Inflammatory macrophage (primary cell): Measurements from ENCODE around the gene SLC2A11.

ENCODE experiments used
- DNase-seq, 2 donors: peaks; one replicate each; pipeline ENCODE4 v3.0.0-alpha.2; 2020 to 2022
- total RNA-seq, 18 experiments: gene quantifications; one replicate each; lab custom pipeline; 2026; ENCODE audit warnings: mixed read lengths in 6 of 18, inconsistent platforms in 2 of 18; lab: John Stamatoyannopoulos, UW

Gene SLC2A11, protein sequence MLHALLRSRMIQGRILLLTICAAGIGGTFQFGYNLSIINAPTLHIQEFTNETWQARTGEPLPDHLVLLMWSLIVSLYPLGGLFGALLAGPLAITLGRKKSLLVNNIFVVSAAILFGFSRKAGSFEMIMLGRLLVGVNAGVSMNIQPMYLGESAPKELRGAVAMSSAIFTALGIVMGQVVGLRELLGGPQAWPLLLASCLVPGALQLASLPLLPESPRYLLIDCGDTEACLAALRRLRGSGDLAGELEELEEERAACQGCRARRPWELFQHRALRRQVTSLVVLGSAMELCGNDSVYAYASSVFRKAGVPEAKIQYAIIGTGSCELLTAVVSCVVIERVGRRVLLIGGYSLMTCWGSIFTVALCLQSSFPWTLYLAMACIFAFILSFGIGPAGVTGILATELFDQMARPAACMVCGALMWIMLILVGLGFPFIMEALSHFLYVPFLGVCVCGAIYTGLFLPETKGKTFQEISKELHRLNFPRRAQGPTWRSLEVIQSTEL
- 1.2 to 6.5 (median 3.7) reads per million in 18 experiments for total RNA-seq

DNA sequence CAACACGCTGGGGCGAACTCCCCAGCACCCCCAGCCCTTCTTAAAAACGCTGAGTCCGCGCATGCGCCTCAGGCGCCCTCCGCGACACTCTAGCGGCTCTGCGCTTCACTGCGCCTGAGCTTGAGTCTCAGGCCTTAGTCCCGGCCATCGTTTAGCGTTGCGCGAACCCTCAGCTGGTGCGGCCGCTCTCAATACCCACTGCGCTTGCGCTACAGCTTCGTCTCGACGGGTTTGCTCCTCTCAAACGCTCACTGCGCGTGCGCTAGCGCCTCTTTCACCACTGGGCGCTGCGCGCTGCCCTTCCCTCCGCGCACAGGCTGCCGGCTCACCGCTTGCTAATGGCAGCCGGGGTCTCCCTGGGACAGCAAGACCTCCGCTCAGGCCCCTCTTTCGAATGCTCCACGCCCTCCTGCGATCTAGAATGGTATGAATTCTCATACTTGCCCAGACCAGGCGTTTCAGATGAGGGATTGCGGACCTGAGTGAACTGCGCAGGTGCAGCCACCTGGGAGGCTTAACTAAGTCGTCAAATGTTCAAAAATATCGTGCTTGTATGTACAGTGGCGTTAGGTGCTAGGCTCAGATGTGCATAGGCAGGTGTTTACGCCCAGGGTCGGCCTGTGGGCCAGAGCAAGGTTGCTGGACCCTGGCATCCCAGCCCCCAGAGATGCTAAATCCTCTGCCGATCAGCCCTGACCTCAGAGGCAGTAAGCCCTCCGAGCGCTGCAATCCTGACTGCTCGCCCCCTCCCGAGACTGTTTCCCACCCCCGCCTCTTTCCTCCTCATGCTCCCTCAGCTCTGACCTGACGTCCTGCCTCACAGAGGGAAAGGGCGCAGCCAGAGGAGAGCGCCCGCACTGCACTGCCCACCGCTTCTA lies at the start of gene SLC2A11:
SLC2A11 (plus strand) TSS at position 270 of the 878 bp plus-strand sequence; CDS start at position 395, 125 bp downstream.
- peak; percentile 99 for DNase-seq

DNA sequence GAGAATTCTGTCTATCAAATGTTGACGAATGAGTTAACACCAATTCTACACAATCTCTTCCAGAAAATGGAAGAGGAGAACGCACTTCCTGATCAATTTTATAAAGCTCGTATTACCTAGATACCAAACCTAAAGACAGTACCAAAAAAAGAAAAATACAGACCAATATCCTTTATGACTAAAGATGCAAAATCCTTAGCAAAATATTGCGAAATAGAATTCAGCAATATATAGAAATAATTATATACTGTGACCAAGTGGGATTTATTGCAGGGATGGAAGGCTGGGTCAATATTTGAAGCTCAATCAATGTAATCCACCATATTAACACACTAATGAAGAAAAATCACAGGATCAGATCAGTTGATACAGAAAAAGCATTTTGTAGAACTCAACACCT lies 45.3 kb upstream of the SLC2A11 start:
- DNase-seq = no peak

DNA sequence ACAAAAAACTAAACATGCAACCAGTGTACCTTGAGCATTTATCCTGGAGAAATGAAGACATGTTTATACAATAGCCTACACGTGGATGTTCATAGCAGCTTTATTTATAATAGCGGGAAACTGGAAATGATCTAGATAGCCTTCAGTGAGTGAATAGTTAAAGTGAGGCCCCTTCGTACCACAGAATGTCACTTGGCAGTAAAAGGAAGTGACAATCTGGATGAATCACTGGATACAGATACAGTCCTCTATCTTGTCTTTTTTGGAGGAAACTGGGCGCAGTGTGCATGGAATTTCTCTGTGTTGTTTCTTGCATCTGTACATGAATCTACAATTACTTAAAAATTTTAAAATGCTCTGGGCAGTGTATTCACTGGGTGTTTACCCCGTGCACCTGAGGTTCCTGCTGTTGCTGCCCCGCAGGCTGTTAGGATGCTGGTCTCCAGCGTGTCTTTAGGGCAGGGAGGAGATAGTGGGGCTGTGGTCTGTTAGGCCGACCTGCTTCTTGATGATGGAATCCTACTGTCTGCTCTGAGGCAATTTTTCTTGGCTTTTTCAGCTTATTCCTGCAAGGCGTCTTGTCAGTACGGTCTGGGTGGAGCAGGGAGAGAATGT lies 42.0 kb upstream of the SLC2A11 start:
- no peak for DNase-seq

DNA sequence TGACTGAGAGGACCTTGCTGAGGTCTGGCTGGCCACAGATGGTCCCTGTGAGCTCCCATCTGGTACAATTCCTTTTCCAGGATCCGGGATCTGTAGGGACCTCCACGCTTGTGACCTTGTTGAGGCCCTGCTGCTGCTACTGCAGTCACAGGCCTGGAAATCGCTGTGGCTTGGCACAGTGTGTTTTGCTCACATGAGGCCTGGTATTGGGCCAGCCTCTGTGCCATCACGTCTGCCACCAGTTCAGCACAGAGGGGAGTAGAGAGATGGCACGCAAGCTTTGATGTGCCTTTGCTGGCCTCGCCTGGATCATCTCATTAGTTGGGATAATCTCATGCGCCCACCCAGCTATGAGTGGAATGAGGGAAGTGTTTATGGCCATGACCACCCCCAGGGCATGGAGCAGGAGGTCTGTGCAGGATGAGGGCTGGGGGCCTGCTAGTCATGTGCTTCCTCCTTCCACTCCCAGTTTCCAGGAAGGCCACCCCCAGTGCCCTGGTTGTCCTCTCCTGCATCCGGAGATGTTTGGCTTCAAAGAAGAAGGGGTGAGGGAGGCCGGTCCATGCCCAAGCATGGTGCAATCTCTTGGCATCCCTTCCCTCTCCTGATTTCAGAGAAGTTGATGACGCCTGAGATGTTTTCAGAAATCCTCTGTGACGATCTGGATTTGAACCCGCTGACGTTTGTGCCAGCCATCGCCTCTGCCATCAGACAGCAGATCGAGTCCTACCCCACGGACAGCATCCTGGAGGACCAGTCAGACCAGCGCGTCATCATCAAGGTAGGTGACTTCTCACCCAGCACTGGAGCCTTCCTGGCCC lies 41.3 kb upstream of the SLC2A11 start:
- DNase-seq = no peak

DNA sequence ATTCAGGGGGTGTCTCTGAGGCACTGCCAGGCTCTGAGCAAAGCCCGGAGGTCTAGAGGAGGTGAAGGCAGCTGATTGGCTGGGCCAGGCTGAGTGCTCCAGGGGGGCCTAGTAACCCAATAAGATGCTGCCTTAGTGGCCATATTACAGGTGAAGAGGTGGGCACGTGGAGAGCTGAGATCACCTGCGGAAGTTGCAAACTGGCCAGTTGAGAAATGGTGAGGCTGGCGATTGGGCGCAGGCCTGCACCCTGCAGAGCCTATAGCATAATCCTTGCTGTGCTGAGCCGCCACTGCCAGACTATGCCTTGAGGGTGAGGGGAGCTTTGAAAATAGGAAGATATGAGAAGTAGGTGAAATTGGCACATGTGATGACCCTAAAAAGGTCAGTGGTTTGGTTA lies 40.5 kb upstream of the SLC2A11 start:
- no peak for DNase-seq

DNA sequence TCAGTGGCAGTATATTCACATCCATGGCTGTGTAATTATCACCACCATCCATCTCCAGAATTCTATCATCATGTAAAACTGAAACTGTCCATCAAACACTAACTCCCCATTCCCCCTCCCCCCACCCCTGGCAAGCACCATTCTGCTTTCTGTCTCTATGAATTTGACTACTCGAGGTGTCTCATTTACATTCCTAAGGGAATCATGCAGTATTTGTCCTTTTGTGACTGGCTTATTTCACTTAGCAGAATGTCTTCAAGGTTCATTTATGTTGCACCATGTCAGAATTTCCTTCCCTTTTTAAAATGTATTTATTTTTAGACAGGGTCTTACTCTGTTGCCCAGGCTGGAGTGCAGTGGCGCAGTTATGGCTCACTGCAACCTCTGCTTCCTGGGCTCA lies 39.1 kb upstream of the SLC2A11 start:
- DNase-seq = no peak

DNA sequence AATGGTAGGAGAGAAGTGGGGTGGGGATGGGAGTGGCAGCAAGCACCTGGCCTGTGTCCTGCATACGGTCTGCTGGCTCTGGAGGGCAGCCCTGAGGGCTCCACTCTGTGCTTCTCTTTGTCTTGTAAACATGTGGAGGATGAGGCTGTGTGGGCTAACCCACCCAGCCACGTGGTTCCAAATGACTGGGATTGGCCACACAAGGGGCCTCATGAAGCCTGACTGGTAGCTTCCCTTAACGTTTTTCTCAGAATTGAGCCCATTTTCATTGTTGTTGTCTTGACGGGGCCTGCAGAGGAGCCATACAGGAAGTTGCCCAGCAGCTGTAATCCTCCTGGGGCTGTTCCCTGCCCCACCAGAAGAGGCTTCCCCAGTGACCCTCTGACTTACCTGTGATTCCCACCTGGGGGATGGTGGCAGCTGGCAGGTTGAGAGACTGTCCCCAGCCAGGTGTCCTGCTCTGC lies 36.9 kb upstream of the SLC2A11 start:
- DNase-seq = peak in 1 of 2 donors; percentile 6

DNA sequence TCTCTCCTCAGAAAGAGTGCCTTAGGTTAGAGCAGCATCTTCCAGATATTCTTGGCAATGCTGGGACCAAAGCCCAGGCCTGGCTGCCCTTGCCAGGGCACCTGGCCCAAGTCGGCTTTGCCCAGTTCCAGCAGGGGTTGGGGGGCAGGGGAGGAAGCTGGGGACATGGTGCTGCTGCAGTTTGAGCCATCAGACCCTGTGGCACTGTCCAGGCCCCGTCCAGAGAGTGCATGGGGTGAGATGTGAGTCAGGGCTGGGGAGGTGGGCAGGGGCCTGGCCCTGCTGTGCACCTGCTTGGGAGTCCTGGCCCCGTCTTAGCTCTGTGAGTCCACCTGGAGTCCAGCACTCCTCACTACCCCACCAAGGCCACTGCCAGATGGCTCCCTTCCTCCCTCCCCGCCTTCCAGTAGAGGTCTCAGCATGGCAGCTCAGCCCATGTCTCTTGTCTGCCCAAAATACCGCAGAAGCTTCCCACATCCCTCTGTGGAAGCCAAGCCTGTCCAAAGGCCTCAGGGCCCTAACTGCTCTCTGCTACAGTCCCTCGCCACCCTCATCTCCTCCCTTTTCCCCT lies 35.5 kb upstream of the SLC2A11 start:
- no peak for DNase-seq

DNA sequence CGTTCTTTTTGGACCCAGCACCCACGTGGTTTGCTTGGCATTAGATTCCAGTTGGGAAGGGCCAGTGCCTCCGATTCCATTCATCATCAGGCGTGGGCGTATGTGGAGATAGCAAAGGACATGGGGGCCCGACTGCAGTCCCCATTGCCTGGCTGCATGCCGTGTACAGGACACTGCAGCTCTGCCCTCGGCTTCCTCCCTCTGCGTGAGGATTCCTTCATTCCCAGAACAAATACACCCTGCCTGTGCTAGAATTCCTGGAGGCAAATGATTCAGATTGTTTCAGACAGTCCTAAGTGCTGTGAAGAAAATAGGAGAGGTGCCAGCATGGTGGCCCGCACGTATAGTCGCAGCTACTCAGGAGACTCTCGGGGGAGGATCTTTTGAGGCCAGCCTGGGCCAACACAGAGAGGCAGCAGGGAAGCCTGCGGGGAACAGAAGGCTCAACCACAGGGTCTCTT lies 34.3 kb upstream of the SLC2A11 start:
- no peak for DNase-seq

DNA sequence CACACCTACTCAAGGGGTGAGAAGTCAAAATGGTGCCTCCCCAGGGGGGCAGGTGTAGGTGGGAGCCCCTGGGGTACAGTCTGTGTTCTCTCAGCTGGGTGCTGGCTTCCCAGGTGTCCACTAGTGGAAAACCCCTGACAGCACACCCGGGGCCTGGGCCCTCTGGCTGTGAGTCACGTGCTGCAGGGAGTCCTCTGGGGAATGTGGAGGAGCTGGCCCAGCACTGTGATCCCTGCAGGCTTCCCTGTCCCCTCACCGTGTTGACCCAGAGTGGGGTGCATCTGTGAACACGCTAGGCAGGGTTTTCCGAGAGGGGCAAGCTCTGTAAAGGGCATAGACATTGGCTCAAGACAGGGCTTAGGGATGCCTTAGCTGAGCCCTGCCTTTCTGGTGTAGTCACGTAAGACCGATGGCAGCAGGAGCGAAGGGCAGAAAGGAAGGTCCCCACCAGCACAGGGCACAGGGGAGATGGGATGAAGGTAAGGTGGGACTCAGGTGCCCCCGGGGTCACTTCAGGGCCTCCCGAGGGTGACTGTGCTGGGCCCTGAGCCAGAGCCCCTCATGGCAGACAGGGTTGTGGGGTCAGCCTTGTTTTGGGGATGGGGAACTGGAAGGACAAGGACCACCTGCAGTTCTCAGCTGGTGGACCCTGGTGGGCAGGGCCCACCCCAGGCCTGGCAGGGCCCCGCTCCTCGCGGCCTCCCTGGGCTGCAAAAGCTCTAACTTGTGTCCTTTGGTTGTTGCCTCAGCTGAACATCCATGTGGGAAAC lies 33.0 kb upstream of the SLC2A11 start:
- no peak for DNase-seq

DNA sequence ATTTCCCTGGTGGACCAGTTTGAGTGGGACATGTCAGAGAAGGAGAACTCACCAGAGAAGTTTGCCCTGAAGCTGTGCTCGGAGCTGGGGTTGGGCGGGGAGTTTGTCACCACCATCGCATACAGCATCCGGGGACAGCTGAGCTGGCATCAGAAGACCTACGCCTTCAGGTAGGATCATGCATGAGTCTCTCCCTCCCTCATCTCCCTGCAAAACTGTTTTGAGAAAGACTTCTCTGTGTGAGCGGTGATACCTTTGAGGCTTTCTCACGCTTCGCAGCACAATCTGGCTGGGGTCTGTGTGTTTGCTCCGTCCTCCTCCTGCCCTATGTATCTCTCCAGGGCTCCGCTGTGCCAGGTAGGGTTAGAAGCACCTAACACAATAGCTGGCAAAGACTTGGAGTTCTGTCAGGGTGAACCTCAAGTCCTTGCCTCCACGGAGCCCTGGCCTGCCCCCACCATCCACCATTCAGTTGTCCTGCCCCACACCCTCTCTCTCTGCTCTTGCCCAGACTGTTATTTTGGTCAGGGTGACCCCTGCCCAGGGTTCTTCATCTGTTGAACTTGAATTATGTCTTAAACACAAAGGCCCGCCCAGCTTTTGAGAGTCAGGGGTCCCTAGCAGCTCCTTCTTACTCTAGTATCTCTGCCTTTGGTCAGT lies 32.3 kb upstream of the SLC2A11 start:
- DNase-seq = no peak

DNA sequence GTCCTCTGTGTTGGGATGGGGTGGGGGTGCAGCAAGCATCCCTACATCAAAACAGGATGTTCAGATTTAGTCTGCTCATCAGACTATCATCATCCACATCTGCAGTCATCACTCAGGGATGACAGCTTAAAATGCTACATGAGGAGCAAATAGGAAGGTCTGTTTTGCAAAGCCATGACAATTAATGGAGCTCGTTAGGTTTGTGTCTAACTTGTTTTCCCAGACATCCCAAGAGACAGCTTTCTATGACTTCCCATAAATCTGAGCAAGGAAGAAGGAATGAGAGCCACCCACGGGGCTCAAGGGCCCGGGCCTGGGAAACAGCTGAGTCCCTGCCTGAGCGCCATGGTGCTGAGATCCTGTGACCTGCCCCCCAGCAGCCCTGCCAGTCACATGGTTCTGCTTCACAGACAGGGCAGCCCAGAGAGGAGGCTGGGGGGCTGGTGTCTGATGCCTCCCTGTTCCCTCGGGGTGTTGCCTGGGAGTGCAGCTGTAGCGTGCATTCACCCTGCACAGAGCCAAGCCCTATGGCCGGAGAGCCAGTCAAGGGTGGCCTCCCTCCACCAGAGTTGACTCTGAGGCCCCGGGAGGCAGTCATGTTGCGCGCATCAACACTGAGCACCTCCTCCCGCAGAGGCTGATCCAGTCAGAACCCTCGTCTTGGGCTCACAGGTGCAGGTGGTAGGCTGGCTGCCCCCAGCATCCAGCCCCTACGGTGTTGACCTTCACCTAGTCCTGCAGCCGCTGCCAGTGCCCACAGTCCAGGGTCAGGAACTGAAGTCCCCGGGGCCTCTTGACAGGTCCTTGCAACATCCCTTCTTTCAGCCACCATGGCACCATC lies 30.9 kb upstream of the SLC2A11 start:
- no peak for DNase-seq

DNA sequence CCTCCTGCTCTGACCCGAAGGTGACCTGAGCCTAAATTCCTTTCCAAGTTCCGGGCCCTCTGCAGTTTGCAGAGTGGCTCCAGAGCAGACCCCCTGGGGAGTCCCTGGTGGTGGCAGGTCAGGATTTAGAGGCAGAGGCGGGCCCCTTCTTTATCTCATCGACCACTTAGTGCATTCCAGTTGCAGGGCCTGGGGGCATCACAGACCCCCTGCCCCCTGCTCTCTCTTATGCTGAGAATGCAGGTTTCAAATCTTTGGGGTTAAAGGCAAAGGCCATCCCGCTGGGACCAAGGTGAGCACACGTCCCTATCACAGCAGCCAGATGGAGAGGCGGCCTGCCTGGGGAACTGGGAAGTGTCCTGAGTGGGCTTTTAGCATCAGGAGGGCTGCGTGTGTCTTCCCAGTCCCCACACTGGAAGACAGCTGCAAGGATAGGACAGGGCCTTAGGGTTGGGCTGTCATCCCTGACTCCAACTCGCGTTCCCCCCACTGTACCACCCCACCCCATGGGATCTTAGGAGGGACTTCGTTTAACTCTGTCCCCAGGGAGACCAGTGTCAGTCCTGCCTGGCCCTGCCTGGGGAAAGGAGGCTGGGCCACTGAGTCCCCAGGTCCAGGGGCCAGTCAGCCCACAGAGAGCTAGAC lies 30.2 kb upstream of the SLC2A11 start:
- DNase-seq = no peak

DNA sequence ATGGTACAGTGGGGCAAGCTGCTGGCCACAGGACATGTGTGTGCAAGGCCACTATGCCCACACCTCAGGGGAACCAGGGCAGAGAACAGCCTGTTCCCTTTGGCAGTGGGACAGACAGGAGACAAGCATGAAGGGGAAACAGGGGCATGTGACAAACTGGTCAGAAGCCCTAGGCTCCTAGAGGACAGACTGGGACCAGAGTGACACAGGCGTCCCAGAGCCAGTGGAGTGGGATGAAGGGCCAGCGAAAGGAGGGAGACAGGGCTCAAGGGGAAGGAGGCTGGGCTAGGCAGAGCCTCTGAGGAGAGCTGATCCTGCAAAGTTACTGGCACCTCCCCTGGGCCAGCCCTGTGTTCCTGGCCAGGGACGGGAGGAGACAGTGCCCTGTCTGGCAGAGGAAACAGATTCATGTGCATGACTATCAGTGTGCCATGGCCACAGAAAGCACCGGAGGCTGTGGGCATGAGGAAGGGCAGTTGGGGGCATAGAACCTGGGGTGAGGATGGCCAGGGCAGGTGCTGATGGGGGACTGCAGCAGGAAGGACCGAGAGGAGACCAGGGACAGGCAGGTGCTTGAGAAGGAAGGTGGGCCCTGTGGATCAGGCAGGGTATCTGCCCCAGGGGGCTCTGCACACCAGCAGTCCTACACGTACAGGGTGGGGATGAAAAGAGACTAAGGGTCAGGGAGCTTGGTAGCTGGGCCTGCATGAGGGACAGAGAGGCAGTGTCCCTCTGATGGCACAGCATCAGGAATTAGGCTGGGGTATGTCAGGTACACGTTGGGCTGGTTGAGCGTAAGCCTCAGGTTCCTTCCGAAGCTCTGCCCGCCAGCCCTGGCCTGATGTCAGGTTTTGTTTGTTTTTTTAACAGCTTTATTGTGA lies 28.6 kb upstream of the SLC2A11 start:
- DNase-seq = no peak

DNA sequence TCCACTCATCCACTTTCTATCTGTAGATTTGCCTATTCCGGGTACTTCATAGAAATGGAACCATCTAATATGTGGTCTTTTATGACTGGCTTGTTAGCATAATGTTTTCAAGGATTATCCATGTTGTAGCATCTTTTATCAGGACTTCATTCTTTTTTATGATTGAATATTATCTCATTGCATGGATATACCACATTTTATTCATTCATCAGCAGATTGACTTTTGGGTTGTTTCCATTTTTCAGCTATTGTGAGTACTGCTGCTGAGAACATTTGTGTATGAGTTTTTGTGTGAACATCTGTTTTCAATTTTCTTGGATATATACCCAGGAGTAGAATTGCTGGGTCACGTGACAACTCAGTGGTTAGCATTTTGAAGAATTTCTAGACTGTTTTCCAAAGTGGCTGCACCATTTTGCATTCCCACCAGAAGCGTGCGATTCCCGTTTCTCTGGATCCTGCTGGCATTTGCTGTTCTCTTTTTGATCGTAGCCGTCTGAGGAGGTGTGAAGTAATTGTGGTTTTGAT lies 27.8 kb upstream of the SLC2A11 start:
- DNase-seq = no peak

DNA sequence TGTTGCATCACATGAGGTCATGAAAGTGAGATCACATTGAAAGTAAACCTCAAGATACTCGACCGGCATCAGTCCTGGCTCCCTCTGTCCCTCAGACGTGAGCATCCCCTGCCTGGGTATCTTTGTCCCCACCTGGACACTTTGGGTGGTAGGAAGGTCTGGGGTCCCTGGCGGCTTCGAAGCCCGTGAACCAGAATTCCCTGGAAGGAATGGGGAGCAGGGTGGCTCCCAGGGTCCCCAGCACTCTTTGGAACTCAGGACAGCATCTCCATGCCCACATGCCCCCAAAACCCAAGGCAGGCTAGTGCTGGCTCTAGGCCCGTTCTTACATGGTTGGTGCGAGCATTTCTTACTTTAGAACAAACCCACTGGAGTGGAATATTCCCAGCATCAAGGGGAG lies 26.4 kb upstream of the SLC2A11 start:
- DNase-seq = no peak

DNA sequence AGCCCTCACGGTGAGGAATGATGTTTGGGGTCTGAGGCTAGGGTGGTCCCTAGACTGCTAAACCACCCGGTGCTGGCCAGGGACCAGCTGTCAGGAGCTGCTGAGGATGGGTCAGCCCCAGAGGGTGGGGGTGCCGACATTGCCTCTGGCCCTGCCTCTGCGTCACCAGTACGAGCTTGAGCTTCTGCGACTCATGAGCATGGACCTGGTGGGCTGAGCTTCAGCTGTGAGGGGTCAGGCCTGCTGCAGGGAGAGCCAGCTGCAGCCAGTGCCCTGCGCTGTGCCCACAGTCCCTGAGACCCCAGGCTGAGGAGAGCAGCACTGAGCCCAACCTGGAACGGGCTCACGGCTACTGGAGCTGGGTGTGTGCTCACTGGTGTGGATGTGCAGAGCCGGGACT lies 25.9 kb upstream of the SLC2A11 start:
- DNase-seq = no peak
